GM21390 (cell line): ENCODE measurements around the gene THRA.
"Not testable (repeated sequence)": the region's sequence is repeated elsewhere in the genome, so short reads cannot be mapped to it uniquely, and the experiment has no call there.

ENCODE experiments used
- ATAC-seq: cut with Tn5 transposase; IDR thresholded peaks from one replicate; pipeline ENCODE4 v1.9.1; 2021; ENCODE audit not compliant: unreplicated experiment

Gene THRA

DNA sequence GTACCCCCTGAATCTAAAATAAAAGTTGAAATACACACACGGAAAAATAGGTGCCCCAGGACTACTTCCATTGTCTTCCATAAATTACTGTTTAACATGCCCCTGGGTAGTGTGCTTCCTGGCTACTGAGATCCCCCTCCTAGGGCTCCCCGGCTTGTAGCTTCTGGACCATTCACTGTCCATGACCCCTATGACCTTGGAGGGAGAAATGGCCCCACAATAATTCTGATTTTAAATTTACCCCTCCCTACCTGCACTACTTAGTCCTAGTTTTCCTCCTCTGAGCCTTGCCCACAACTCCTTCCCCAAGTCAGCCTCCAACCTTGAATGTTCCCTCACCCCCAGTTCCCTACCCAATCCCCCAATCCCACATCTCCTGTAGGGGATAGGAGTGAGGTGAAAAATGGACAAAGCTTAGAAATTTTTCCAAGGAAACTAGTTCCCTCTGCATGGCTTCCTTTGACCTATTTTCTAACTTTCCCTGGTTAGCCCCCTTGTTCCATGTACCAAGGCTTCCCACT, 49.5 kb downstream of the THRA start:
- ATAC-seq, result no peak

DNA sequence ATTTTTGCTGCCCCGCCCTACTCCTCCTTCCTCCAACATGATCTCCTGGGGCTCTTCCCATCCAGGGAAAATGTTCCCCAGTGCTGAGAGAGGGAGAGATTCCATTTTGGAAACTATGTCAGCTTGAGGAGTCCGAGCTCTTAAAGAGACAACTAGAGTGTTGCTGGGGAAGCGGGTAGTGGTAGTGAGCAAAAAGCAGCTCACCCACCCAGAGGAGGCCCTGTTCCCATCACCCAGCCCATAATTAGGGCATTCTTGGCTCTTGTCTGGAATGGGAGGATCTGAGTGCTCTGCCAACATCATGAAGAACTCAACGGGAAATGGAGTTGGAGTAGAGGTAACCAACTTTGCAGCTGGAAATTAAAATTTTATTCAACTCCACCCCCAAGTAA, 49.9 kb downstream of the THRA start:
- no peak for ATAC-seq

DNA sequence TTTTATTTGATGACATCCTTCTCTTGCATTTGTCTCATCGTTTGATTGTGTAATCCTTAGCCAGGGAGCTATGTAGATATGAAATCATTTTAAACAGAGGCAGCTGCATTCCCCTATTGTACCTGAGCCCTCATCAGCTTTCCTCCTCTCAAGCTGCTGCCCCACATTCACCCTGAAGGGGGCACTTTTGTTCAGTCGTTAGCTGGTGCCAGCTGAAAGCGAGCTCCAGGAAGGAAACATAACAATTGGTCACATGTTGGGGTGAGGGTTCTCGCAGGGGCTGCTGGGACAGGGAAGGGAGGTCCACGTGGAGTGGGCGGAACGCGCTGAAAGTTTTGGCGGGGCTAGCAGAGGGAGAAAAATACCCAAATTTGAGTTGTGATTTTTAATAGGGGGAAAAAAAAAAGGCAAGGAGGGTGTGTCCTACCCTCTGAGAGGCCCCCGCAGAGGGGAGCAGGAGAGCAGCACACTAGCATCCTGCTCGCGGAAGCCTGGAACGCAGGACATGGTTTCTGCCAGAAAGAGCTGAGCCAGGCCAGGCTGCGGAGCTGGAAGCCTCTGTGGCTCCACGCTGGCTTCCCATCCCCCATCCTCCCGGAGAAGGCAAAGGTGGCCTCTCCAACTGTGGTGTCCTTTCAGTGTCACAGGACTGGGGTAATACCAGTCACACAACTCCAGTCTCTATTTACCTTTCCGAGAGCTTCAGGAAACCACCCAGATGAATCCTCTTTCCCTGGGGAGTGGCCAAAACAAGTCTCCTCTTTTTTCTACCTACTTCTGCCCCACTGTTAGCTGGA, 50.5 kb downstream of the THRA start:
- ATAC-seq, result peak; percentile 72

DNA sequence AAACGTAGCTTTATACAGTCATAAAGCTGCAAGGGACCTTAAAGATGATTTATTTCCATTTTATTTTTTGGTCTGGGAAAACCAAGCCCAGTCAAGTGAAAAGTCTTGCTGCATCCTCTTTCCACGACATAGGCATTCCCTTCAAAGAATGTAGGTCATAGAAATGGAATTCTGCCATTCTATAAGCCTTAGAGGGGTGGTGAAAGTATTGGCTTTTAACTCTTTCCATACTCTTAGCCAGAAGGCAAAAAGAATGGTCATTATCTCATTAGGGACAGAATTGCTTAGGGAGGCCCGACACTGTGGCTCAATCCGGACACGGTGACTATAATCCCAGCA, 51.1 kb downstream of the THRA start:
- no peak for ATAC-seq

DNA sequence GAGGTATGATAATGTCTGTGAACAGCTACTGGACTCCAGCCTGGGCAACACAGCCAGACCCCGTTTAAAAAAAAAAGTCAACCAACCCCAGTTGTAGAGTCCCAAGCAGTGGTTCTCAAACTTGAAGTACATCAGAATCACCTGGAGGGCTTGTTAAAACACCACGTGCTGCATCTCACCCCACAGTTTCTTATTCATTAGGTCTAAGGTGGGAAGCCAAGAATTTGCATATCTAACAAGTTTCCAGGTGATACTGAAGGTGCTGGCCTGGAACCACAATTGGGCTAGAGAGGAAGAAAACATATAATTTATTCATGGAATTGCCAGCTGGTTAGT, 52.3 kb downstream of the THRA start:
- no peak for ATAC-seq

DNA sequence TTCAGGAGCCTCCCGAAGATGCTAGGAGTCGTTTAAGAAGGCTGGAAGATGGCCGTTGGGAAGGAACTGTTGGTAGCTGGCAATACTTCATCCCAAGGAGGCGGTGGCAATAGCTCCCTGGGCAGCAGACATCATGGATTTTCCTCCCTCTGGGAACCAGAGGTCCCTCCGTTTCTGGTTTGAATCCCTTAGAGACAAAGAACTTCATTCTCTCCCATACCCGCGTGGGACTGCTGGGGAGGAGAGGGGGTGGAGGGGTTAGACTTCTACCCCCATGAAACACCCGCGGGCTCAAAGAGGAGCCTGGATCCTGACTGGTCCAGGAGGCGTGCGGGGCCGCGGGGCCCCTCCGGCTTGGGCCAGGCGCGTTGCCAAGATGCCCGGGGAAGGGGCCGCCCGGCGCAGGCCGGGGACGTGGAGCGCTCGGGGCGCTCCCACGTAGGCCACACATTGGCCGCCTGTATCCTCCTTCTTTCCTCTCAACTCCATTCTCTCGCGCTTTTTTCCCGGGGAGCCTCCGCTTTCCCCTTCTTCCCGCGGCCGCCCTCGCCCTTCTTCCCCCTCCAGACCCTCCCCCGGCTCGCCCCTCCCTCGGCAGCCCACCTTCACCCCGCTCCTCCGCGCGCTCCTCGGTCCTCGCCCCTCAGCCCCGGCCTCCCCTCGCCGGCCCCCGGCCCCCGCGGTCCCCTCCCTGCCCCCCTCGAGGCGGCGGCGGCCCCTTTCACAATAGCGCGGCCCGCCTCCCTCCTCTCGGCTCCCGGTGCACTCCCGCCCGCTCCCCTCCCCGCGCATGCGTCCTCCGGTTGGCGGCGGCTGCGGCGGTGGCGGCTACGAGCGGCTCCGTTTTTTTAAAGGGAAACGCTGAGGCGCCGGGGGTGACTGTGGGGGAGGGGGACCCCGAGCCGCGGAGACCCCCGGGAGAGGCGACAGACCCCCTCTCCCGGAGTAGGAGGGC, 58.7 kb downstream of the THRA start, which contains the start of gene MSL1:
Gene MSL1 (plus strand): TSS at position 791 of the 955 bp plus-strand sequence. CDS start 642 bp downstream, outside the sequence.
- peak; percentile 48 for ATAC-seq

DNA sequence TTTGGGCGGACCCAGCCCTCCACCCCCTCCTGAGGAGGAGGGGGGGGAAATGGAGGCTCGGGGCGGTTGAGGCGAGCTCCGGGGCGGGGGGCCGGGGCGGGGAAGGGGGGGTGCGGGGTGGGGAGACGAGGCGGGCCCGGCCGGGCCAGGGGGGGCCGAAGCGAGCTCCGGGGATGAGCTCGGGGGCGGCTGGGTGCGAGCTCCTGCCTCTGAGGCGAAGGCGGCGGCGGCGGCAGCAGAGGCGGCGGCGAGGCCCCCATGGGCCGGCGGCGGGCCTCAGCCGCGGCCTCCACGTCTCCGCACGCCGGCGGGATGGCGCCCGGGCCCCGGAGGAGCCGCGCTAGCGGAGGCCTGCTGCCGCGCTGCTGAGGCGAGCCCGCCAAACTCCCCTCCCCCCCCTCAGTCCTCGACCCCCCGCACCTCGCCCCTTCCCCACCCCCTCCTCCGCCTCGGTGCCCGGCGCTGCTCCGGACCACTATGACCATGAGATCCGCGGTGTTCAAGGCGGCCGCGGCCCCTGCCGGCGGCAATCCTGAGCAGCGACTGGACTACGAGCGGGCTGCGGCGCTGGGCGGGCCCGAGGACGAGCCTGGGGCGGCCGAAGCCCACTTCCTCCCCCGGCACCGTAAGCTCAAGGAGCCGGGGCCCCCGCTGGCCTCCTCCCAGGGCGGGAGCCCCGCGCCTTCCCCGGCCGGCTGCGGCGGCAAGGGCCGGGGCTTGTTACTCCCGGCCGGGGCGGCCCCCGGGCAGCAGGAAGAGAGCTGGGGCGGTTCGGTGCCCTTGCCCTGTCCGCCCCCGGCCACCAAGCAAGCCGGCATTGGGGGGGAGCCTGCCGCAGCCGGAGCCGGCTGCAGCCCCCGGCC, 59.6 kb downstream of the THRA start:
- ATAC-seq, result peak; percentile 32

DNA sequence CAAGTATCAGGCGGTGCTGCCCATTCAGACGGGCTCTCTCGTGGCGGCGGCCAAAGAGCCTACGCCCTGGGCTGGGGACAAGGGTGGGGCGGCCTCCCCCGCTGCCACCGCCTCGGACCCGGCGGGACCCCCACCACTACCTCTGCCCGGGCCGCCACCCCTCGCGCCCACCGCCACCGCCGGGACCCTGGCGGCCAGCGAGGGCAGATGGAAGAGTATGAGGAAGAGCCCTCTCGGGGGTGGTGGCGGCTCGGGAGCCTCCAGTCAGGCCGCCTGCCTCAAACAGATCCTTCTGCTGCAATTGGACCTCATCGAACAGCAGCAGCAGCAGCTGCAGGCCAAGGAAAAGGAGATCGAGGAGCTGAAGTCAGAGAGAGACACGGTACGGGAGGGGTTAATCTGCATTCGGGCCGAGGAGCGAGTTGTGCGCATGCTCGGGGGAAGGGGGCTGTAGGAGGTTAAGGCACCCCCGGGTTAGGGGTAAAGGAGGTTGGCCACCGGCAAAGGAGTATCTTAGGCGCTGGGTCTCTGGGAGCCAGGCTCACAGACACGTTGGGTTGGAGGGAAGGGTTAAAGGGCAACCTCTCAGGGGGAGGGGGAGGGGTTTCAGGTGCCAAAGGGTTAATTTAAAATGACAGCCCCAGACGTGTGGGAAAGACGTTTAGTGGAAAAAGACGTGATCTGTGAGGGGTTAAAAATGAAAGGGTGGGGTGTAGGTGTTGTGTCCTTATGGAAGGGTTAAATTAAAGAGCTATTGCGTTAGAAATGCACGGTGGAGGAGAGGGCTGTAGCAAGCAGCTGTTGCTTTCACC, 60.4 kb downstream of the THRA start:
- peak; percentile 32 for ATAC-seq

DNA sequence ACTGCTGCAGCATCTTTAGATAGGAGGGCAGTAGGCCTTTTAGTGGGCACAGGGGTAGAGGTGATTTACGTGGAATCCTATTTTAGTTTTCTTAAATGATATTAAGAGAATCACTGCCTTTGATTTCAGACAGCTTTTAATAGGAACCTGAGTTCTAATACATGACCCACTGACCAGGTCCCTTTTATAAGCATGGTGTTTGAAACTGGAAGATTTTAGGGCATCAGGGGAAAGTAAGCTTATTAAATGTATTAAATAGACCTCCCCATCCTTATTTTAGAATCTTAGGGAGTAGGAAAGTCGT, 61.0 kb downstream of the THRA start:
- no peak for ATAC-seq

DNA sequence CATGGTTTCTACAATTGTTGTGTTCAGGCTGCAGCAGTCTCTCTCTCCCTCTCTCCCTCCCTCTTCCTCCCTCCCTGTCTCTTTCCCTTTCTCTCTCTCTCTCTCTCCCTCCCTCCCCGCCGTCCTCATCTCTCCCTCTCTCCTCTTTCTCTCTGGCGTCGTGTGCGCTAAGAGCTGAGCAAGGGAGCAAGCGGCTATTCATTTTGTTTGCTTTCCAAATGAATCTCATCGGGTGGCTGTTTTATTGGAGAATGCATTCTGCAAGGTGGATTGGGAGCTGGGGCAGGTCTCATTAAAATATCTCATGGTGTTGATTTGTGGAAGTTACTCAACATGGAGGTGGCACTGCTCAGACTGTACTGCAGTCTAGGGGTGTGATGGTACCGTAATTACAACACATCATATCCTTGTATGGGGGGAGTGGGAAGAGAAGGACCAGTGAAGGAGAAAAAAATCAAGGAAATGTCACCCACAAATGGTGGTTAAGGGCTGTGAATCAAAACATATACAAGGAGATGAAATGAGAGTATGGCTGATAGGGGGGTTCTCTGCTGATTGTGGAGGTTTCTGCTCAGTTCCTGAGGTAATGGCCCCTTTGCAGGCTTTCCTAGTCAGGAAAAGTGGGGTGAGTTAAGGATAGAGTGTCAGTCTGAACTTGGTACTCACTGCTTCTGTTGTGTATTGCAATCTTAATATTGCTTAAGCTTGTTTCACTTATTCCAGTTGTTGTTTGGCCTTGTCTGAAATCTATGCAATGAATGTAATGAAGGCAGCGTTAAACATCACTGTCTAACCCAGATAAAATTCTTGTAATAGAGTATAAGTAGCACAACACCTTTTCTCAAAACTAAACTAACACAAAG, 61.7 kb downstream of the THRA start:
- no peak for ATAC-seq

DNA sequence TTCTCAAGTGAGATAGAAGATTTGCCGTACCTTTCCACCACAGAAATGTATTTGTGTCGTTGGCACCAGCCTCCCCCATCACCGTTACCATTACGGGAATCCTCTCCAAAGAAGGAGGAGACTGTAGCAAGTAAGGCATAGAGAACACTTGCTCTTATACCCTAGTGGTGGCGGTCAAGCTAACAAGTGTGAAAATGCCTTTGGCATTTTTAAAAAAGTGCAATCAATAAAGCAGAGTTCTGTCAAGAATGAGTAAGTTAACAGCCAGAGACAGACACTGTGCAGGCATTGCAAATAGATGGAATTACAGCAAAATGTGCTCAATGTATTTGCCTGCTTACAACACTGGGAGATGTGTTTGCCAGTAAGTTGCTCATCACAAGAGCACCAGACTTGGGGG, 66.7 kb downstream of the THRA start:
- no peak for ATAC-seq

DNA sequence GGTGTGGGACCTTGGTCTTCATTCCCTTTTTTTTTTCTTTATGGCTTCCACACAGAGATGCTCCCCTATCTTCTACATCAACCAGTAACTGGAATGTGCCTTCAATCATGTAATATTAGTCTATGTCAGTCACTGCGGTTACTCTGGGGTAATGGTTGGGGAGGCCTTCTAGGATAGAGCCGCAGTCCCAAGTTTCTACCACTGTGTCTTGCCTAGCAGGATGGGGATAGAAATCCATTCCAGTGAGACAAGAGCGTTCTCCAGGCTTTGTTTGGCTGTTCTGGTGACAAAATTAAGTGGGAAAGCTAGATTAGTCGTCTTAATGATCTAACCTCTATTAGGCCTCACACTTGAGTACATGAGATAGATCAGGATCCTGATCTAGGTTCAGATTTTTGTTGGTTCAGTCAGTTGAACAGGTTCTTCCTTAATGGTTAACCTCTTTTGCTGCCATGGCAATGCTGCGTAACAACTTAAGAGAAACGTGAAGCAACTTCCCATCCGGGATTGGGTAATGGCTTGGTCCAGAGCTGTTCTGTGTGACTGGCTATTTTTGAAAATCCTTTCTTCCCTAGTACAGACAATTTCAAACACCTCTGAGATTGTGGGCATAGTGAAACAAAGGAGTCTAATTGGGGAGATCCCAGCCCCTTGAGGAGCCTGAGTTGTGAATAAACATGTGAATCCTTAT, 67.7 kb downstream of the THRA start:
- no peak for ATAC-seq

DNA sequence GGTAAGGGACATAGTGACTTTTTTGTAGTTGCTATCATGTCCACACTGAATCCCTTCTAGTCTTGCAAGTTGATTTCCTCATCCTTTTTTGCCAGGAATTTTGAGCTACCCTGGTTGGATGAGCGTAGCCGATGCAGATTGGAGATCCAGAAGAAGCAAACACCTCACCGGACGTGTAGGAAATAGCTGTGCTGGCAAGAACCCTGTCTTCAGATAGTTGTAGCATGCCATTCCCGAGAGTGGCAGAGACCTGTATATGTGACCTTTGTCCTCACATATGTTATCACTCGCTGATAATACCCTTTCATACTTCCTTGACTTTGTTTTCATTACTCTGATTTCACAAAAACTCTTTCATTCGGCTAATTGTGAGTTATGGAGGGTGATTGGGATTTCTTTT, 71.4 kb downstream of the THRA start:
- no peak for ATAC-seq

DNA sequence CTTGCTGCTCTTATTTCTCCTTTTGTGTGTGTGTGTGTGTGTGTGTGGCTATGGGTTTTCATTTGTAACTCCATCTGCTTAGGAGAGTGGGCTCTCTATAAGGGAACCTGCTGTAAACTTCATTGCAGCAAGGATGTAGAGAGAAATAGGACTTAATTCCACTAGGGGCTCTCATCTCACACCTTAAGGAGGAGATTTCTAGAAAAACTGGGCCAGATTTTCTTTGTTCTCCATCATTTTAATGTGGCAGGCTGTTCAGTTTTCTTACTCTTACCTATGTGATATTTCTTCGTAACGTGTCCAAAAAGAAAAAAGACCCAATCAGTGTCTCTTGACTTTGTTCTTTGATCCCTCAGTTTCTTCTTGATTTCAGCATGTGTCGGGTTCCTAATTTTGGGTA, 73.1 kb downstream of the THRA start:
- no peak for ATAC-seq

DNA sequence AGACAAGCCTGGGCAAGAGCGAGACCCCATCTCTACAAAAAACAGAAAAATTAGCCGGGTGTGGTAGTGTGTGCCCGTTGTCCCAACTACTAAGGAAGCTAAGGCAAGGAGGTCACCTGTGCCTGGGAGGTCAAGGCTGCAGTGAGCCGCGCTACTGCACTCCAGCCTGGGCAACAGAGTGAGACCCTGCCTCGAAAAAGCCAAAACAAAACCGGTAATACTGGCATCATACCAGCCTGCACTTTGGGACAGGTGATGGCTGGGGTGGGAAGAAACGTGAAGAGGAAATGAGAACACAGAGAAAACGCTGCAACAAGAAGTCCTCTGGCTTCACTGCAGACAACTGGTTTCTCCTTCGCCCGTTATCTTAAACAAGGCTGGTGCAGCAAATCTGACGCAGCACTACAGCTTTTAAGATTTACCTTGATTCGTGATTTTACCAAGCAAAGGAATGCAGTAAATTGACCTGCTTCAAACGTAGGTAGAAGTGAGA, 76.8 kb downstream of the THRA start:
- ATAC-seq, result no peak

DNA sequence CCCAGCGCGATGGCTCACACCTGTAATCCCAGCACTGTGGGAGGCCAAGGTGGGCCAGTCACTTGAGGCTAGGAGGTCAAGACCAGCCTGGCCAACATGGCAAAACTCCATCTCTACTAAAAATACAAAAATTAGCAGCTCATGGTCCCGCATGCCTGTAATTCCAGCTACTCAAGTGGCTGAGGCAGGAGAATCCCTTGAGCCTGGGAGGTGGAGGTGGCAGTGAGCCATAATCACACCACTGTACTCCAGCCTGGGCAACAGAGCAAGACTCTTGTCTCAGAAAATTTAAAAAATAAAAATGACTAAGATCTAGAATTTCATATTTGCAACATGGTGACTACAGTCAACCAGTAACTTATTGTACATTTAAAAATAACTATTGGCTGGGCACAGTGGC, 80.4 kb downstream of the THRA start:
- ATAC-seq, result not testable (repeated sequence)
